ENCODE results near the gene RETREG3. TPM values are rescaled to one million over a fixed set of nuclear protein-coding genes. Genes with fewer than 3 reads are reported as not detected.
"Not testable (repeated sequence)": the region's sequence is repeated elsewhere in the genome, so short reads cannot be mapped to it uniquely, and the experiment has no call there.

RETREG3 gene
- polyA plus RNA-seq, 1 of the 3 experiments (the other 2 are of a cell fraction) = 13.3 TPM

DNA sequence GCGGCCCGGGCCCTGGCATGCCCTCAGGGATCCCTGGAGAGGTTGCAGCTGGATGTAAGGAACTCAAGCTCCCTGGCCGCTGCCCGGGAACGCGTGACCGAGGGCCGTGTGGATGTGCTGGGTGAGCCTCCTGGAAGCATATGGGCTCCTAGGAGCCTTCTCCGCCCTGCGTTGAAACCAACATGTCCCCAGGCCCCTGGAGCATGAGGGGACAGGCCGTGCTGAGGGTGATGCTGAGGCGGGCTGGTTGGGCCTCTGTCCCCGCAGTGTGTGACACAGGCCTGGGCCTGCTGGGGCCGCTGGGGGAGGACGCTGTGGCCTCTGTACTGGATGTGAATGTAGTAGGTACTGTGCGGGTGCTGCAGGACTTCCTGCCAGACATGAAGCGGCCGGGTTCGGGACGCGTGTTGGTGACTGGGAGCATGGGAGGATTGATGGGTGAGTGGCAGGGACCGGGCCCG is 62.1 kb downstream of the RETREG3 start:
- peaks cover 19% of the 10 kb centered on the region; the same call in 1 of the 2 replicates for H3K79me2 ChIP-seq (ENCODE audit: insufficient read depth)
- H3K9me3 ChIP-seq = no peaks in the 10 kb centered on the region
- no peaks in the 10 kb centered on the region for H4K20me1 ChIP-seq (ENCODE audit: insufficient read depth)
- H3K36me3 ChIP-seq (replicated peaks in 1 of 2; ENCODE audit: control insufficient read depth in 1 of 2, insufficient read depth in 2 of 2, low read length in 1 of 2) = peaks cover 3 to 13% of the 10 kb centered on the region in 2 experiments
- ChIA-PET CTCF (interaction anchor here (0.9 kb wide), 1 partner anchor 10 kb away, joined by 3 read pairs; no protein-coding TSS in a partner anchor), POLR2A (interaction anchor here (1.3 kb wide), 1 partner anchor 10 kb away, joined by 3 read pairs; no protein-coding TSS in a partner anchor)
- no peak for DNase-seq
- no peak overlapping the region for H3K27ac ChIP-seq (ENCODE audit: low read depth in 2 of 2, low read length in 1 of 2)
- 88% methylated on average over 11 of the region's 23 CpGs for WGBS (ENCODE audit: low lambda C conversion rate)
- no peaks in the 10 kb centered on the region for H3K27me3 ChIP-seq (ENCODE audit: insufficient read depth)
- H3K4me2 ChIP-seq = no peak overlapping the region
- H2AFZ ChIP-seq (ENCODE audit: low read depth) = no peak overlapping the region
- no peaks in the 10 kb centered on the region; a peak in 1 of 4 replicates for H3K4me1 ChIP-seq (ENCODE audit: control insufficient read depth in 1 of 2, insufficient read depth in 2 of 2, low read depth in 1 of 2, low read length in 1 of 2)
- TF ChIP-seq TCF12 (IDR thresholded peaks at IDR 0.05) (no peak), CHD2 (IDR thresholded peaks at IDR 0.05; ENCODE audit: low read length, partially characterized antibody) (no peak), FOSL2 (IDR thresholded peaks at IDR 0.05; ENCODE audit: borderline replicate concordance, low read depth) (no peak), MEF2A (IDR thresholded peaks at IDR 0.05; ENCODE audit: borderline replicate concordance, low read depth) (no peak), EP300 (IDR thresholded peaks at IDR 0.05; ENCODE audit: borderline replicate concordance in 1 of 2, low read depth in 1 of 2, low read length in 1 of 2) (no peak), RCOR1 (IDR thresholded peaks at IDR 0.05; ENCODE audit: low read length) (no peak), JUND (IDR thresholded peaks at IDR 0.05) (no peak), GATA2 (CRISPR knock-in tag; IDR thresholded peaks at IDR 0.05) (no peak)
- TF ChIP-seq, protein P1, sequence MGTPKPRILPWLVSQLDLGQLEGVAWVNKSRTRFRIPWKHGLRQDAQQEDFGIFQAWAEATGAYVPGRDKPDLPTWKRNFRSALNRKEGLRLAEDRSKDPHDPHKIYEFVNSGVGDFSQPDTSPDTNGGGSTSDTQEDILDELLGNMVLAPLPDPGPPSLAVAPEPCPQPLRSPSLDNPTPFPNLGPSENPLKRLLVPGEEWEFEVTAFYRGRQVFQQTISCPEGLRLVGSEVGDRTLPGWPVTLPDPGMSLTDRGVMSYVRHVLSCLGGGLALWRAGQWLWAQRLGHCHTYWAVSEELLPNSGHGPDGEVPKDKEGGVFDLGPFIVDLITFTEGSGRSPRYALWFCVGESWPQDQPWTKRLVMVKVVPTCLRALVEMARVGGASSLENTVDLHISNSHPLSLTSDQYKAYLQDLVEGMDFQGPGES (IDR thresholded peaks at IDR 0.05; ENCODE audit: low read depth, low read length) = no peak
- TF ChIP-seq, protein P2, sequence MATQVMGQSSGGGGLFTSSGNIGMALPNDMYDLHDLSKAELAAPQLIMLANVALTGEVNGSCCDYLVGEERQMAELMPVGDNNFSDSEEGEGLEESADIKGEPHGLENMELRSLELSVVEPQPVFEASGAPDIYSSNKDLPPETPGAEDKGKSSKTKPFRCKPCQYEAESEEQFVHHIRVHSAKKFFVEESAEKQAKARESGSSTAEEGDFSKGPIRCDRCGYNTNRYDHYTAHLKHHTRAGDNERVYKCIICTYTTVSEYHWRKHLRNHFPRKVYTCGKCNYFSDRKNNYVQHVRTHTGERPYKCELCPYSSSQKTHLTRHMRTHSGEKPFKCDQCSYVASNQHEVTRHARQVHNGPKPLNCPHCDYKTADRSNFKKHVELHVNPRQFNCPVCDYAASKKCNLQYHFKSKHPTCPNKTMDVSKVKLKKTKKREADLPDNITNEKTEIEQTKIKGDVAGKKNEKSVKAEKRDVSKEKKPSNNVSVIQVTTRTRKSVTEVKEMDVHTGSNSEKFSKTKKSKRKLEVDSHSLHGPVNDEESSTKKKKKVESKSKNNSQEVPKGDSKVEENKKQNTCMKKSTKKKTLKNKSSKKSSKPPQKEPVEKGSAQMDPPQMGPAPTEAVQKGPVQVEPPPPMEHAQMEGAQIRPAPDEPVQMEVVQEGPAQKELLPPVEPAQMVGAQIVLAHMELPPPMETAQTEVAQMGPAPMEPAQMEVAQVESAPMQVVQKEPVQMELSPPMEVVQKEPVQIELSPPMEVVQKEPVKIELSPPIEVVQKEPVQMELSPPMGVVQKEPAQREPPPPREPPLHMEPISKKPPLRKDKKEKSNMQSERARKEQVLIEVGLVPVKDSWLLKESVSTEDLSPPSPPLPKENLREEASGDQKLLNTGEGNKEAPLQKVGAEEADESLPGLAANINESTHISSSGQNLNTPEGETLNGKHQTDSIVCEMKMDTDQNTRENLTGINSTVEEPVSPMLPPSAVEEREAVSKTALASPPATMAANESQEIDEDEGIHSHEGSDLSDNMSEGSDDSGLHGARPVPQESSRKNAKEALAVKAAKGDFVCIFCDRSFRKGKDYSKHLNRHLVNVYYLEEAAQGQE (IDR thresholded peaks at IDR 0.05; ENCODE audit: low read depth, low read length) = no peak
- no peaks in the 10 kb centered on the region for H3K9me2 ChIP-seq
- H3F3A ChIP-seq (replicated peaks; ENCODE audit: insufficient read depth) = peaks cover 2% of the 10 kb centered on the region
- H3K9ac ChIP-seq = no peak overlapping the region
- H3K4me3 ChIP-seq (ENCODE audit: low read depth in 2 of 2, low read length in 1 of 2) = no peak overlapping the region

DNA sequence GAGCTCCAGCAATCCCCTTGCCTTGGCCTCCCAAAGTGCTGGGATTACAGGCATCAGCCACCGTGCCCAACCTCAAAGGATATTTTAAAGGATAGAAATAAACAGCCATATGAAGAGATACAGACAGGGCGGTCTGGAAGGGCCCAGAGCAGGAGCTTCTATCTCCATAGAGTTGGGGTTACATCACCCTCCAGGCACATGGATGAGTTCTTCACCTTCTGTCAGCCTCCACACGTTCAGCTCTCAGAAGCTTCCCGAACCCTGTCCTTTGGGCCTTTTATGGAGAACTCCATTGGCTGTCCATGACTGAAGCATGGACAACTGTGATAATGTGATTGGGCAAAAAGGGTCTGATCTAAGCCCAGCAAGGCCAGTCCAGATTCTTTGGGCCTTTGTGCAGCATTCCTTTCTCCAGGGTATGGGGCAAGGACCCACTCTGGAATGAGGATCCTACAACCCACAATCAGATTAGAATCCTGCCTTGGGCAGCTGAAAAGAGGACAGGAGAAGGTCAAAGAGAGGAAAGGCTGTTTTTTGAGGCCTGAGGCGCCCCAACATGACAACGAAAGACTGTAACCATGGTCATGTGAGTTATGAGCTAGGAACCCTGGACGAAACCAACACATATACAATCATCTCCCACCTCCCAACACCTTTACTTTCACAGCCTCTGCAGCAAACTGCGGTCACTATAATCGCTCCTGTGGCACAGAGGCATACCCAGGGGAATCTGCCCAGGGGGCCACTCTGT is 63.2 kb downstream of the RETREG3 start:
- H3K27me3 ChIP-seq (ENCODE audit: insufficient read depth); DNase-seq; H3F3A ChIP-seq (replicated peaks; ENCODE audit: insufficient read depth); H3K9ac ChIP-seq; H2AFZ ChIP-seq (ENCODE audit: low read depth); H3K79me2 ChIP-seq (ENCODE audit: insufficient read depth); POLR2A ChIA-PET; H3K4me3 ChIP-seq (ENCODE audit: low read depth in 2 of 2, low read length in 1 of 2); H3K4me1 ChIP-seq (ENCODE audit: control insufficient read depth in 1 of 2, insufficient read depth in 2 of 2, low read depth in 1 of 2, low read length in 1 of 2); H3K9me2 ChIP-seq; H3K27ac ChIP-seq (ENCODE audit: low read depth in 2 of 2, low read length in 1 of 2); H3K4me2 ChIP-seq; H3K9me3 ChIP-seq; H4K20me1 ChIP-seq (ENCODE audit: insufficient read depth): not testable (repeated sequence)
- CTCF ChIA-PET = interaction anchor here (0.9 to 1.4 kb wide), 2 partner anchors 9 to 32 kb away, joined by 3 to 4 read pairs; partner anchors contain the start of gene PSMC3IP
- TF ChIP-seq POLR2AphosphoS5 (IDR thresholded peaks at IDR 0.05; ENCODE audit: low read depth, low read length) = 0 out of 2 replicates have a peak, but pooled peaks have one; percentile 18
- WGBS (ENCODE audit: low lambda C conversion rate) = 93% methylated on average over 8 of the region's 9 CpGs
- H3K36me3 ChIP-seq (replicated peaks in 1 of 2; ENCODE audit: control insufficient read depth in 1 of 2, insufficient read depth in 2 of 2, low read length in 1 of 2) = peaks cover under 1 to 20% of the 10 kb centered on the region in 2 experiments
